ENCODE measurements around the gene MTCL1.
"Not testable (repeated sequence)": the region's sequence is repeated elsewhere in the genome, so short reads cannot be mapped to it uniquely, and the experiment has no call there.

MTCL1 gene

GRCh38 chr18:8745355-8746014, 40.1 kb downstream of the MTCL1 start:
- no peak for DNase-seq

GRCh38 chr18:8747440-8747937, 42.1 kb downstream of the MTCL1 start:
- no peak for DNase-seq

DNA sequence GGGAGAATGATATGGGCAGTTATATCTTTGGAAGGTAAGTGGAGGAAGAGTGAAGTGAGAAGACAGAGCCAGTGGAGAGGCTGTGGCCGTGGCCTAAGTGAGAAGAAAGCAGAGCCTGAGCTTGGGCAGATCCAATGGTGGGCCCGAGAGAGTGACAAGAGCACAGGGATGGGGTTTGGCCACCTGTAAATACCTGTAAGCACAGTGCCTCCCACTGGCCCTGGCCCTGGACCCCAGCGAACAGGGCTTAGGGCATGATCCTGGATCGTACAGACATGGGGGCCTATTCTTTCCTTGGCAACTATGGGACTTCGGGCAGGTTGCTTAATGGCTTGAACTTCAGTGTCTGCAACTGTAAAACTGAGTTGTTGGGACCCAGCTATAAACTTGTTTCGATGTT, 44.1 kb downstream of the MTCL1 start:
- no peak for DNase-seq

GRCh38 chr18:8750954-8751415, 45.6 kb downstream of the MTCL1 start:
- no peak for DNase-seq

DNA sequence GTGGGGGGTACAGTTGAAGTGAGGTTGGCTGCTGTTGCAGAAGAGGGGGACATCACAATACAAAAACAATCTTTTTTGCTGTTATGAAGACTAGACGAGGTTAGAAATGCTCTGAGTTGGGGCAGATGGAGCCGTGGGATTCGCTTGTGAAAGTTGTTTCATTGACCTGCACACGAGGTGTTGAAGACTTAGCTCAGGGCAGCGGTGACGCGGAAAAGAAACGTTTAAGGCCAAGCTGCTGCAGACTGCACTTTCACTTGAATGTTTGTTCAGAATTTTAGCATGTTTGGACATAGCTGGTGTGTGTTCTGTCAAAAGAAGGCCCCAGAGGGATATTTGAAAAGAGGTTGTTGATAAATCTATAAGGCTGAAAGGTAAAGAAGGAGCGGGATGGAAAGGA, 46.3 kb downstream of the MTCL1 start:
- DNase-seq: no peak

DNA sequence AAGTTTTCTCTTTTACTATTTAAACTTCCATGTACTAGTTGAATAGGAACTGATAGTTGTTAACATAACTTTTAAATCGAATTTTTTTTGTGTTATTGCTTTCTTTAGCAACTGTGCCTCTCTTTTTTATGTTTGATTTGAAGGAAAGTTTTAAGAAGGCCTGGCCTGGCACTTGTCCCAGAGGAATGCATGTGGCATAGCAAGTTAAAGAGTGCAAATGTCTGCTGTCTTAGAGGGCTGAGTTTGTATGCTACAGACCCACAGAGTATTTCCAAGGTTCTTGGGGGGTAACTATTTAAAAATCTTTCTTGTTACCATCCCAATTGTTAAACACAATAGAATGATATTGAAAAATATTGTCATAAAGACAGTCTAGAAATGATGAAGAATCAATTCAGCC, 47.0 kb downstream of the MTCL1 start:
- DNase-seq: no peak

DNA sequence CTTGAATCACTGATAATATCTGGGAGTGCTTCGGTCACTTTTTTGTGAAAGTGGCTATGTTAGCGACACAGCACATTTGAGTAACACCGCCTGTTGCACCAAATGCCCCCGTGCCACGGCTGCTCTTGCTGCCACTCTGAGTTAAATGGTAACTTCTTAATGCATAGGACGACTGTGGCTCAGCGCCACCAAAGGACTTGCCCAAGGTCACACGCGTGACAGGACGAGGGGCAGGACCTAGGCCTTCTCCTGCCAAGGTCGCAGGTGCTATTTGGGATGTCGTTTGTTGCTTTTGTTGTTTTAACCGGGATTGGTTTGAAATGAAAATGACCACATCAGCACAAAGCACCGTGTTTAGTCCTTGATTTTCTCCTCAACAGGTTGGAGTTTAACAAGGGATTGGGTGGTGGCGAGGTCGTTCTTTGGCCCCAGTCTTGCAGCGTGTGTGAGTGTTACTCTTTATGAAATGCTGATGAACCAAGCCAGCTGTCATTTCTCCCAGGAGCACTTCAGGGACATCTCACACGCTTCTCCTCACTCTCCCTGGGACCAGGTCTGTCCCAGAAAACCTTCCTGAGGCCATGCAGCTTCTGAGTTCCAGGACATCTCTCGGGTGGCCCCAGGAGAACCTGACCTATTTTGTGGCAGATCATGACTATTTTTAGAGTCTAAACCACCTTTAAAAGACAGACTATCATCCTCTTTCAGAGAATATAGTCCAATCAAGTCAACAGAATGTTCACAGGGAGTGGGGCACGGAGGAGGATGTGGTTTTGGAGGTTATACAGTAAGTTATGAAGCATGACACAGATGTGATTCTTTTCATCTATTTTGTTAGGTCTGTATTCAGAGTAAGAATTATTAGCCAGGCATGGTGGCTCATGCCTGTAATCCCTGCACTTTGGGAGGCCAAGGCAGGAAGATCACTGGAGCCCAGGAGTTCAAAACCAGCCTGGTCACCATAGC, 49.9 kb downstream of the MTCL1 start:
- DNase-seq: no peak

GRCh38 chr18:8756571-8756970, 51.2 kb downstream of the MTCL1 start:
- no peak for DNase-seq

DNA sequence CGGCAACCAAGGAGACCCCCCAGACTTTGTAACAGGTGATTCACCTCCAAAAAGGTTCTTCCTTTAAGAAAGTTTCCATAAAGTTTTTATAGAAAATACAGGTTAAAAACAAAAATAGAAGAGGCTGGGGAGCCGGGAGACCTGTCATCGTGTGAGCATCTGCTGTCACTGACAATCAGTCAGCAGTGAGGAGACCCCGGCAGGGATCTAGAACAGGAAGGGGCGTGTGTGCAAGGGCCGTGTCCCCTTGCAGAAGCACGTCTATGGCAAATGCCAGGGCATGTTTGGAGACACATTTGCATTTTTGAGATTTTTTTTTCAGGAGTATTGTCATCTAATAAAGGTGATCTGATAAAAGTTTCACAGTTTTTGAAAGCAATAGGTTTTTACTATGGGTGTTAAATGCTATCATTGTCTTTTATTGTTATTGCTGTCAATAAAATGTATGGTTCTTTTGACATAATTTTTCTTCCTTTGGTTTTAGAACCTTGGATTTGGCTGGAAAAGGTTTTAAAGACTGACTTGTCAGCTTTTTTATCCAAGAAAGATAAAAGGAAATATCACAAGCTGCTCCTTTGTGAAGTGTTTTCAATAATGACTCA, 52.1 kb downstream of the MTCL1 start:
- DNase-seq: no peak

DNA sequence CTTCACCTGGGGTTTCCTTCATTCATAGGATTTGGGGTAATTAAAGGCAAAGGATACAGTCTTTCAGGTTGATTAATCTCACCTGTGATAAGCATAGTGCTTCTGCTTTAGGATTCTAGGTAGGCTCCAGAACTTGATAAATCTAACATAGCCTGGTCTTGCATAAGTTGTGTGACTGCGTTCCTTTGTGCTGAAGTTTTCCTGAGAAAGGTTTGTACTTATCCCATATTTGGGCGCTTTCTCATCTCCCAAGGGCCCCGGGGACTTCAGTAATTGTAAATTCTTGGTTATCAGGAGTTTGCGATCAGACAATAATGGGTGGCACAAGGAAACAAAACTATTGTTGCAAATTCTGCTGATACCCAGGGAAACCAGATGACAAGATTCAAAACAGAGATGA, 53.1 kb downstream of the MTCL1 start:
- no peak for DNase-seq

GRCh38 chr18:8760984-8761383, 55.6 kb downstream of the MTCL1 start:
- DNase-seq: no peak

DNA sequence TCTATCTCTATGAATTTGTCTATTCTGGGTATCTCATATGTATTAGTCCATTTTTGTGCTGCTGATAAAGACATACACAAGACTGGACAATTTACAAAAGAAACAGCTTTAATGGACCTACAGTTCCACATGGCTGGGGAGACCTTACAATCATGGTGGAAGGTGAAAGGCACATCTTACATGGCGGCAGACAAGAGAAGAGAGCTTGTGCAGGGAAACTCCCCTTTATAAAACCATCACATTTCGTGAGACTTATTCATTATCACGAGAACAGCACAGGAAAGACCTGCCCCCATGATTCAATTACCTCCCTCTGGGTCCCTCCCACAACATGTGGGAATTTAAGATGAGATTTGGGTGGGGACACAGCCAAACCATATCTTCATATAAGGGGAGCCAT, 56.2 kb downstream of the MTCL1 start:
- DNase-seq: not testable (repeated sequence)

GRCh38 chr18:8762968-8763367, 57.6 kb downstream of the MTCL1 start:
- DNase-seq: no peak

DNA sequence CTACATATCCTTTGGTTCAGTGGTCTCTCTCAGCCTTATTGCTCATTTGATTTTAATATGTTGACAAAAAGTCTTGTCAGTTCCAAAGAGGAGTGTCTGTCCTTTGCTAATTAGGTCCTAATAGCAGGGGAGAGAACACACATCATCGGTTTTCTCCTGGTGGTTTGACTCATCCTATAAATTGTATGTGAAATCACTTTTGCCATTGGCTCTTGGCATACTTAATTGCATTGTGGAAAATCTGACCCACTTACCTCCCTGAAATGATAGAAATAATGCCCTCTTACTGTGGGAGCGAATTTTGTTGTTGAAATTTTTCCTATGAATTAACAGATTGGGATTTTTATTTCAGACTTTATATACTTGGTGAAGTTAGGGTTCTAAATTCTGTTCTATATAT, 58.3 kb downstream of the MTCL1 start:
- no peak for DNase-seq

- no peak for DNase-seq
Observed at GRCh38 chr18:8765783-8766463, 60.6 kb downstream of the MTCL1 start.

DNA sequence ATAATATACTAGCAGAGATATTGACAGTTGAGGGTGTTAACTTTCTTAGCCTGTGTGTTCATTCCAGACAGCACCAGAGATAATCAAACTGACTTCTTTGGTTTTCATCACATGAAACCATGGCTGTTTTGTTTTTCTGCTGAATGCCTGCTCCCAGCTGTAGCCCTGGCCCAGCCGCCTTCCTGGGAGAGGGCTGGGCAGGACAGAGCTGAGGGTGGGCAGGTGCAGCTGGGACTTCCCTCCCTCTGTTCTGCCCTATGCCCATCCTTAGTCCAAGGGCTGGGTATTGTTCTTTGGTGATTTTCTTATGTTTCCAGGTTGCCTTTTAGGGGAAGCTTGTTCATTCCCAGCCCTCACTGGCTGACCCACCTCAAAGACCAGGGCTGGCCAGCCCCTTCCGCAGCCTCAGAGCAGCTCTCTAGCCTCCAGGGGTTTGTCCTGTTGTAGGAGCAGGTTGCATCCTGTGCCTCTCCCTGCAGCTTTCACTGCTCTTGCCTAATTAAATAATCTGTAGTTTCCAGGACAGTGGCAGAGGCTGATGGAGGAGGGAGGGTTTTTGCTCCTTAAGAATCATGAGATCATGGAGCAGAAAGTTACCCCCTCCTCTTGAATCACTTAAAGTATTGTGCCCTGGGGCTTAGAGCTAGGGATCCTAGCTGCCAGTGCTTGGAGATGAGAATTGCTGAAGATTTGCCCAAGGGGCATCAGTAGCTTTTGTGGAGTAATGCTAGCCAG, 61.4 kb downstream of the MTCL1 start:
- no peak for DNase-seq

- DNase-seq: no peak
Observed at GRCh38 chr18:8767340-8767739, 62.0 kb downstream of the MTCL1 start.

DNA sequence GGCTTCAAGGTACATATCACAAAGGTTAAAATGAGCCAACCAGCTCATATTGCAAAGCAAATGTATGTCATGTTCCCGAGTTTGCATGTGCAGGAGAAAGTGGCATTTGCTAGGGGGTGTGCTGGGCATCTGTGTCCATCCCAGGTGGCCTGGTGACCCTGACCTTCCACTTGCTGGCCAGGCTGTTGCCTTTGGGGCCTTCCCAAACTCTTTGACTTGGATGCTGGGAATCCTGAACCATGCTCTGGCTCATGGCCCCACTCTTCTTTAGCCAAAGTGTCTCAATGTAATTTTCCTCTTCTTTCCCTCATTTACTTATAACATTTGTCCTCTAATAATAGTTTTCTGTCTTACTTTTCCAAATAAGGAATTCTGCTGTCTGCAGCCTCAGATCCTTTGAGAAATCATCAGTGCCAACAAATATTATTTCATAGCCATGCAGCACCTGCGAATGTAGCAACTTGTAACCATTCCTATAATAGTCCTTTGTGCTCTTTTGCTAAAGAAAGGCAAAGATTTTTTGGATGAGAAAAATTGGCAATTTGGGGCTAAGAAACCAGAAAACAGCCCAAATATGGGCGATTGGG, 64.2 kb downstream of the MTCL1 start:
- no peak for DNase-seq

- DNase-seq: no peak
Observed at GRCh38 chr18:8770657-8771056, 65.3 kb downstream of the MTCL1 start.

- no peak for DNase-seq
Observed at GRCh38 chr18:8771930-8772329, 66.6 kb downstream of the MTCL1 start.

- no peak for DNase-seq
Observed at GRCh38 chr18:8773980-8774379, 68.6 kb downstream of the MTCL1 start.
